Measurements from ENCODE around the gene SHB. TPM values are rescaled to one million over a fixed set of nuclear protein-coding genes. Genes with fewer than 3 reads are reported as not detected.

SHB gene
- total RNA-seq, 1 experiment from 2014 or later, result 20.7 TPM

DNA sequence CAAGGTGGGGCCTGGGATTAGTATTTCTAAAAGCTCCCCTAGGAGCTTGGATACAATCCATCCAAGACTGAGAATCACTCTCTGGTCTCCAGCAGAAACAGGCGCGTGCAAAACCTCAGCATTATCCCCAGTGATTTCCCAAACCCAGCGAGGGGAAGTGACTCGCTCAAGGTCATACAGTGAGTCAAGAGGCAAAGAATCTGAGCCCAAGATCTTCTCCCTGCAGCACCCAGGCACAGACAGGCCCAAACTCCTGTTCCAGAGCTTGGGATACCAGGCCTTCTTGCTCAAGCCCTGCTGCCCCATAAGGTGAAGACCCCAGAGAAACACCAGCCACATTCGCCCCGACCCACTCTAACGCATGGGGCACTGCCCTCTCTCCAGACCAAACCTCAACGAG lies 33.2 kb downstream of the SHB start:
- DNase-seq (ENCODE audit: low spot score), result peak; percentile 75
- ChIA-PET POLR2A (ENCODE audit: low non-redundant PET) (no interaction called here), CTCF (no interaction called here)
- intact Hi-C loops (cut with micrococcal nuclease; ENCODE audit: unreplicated experiment), result no loop called here
- Histone ChIP-seq H3K36me3 (ENCODE audit: insufficient read depth, low read length, poor library complexity, severe bottlenecking) (no peaks in the 10 kb centered on the region), H3K27ac (ENCODE audit: low read depth, low read length, poor library complexity, severe bottlenecking) (peak overlapping the region; percentile 49), H3K27me3 (replicated peaks; ENCODE audit: insufficient read depth, low read depth, low read length, poor library complexity) (no peaks in the 10 kb centered on the region), H3K4me1 (ENCODE audit: insufficient read depth, low read length, poor library complexity, severe bottlenecking) (peaks cover 53% of the 10 kb centered on the region), H3K9me3 (ENCODE audit: low read depth, low read length, poor library complexity, severe bottlenecking) (no peaks in the 10 kb centered on the region), H3K4me3 (ENCODE audit: low read depth, low read length, poor library complexity, severe bottlenecking) (no peak overlapping the region)
- BruUV-seq (replicated peaks), result no TSS peak
- TF ChIP-seq, protein P1, sequence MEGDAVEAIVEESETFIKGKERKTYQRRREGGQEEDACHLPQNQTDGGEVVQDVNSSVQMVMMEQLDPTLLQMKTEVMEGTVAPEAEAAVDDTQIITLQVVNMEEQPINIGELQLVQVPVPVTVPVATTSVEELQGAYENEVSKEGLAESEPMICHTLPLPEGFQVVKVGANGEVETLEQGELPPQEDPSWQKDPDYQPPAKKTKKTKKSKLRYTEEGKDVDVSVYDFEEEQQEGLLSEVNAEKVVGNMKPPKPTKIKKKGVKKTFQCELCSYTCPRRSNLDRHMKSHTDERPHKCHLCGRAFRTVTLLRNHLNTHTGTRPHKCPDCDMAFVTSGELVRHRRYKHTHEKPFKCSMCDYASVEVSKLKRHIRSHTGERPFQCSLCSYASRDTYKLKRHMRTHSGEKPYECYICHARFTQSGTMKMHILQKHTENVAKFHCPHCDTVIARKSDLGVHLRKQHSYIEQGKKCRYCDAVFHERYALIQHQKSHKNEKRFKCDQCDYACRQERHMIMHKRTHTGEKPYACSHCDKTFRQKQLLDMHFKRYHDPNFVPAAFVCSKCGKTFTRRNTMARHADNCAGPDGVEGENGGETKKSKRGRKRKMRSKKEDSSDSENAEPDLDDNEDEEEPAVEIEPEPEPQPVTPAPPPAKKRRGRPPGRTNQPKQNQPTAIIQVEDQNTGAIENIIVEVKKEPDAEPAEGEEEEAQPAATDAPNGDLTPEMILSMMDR (conservative IDR thresholded peaks at IDR 0.05; ENCODE audit: low read depth, low read length), result no peak
- TF ChIP-seq EZH2 (IDR thresholded peaks at IDR 0.05; ENCODE audit: borderline replicate concordance, low read depth, low read length, poor library complexity, severe bottlenecking), result no peak

DNA sequence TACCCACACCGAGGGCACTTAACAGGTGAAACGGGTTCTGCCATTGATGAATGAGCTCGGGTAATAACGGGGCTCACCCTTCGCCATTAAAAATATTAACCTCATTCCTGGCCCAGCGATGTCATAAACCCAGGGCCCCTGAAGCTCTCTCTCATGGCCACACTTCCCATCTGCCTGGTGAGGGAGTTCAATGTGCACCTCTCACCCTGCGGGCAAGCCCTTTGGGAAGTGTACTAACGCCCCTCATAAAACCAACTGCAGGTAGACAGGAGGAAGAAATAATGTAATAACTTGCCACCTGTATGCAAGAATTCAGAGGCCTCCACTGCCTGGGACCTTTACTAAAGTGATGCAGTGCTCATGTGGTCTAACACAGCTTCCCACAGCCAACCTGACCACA lies 35.1 kb downstream of the SHB start:
- Histone ChIP-seq H3K4me3 (ENCODE audit: low read depth, low read length, poor library complexity, severe bottlenecking) (no peak overlapping the region), H3K27me3 (replicated peaks; ENCODE audit: insufficient read depth, low read depth, low read length, poor library complexity) (no peaks in the 10 kb centered on the region), H3K9me3 (ENCODE audit: low read depth, low read length, poor library complexity, severe bottlenecking) (no peaks in the 10 kb centered on the region), H3K4me1 (ENCODE audit: insufficient read depth, low read length, poor library complexity, severe bottlenecking) (peaks cover 43% of the 10 kb centered on the region), H3K27ac (ENCODE audit: low read depth, low read length, poor library complexity, severe bottlenecking) (no peak overlapping the region), H3K36me3 (ENCODE audit: insufficient read depth, low read length, poor library complexity, severe bottlenecking) (no peaks in the 10 kb centered on the region)
- intact Hi-C loops (cut with micrococcal nuclease; ENCODE audit: unreplicated experiment), result no loop called here
- DNase-seq (ENCODE audit: low spot score), result no peak
- BruUV-seq (replicated peaks), result no TSS peak
- TF ChIP-seq, protein P1 (conservative IDR thresholded peaks at IDR 0.05; ENCODE audit: low read depth, low read length), result no peak
- no peak for TF ChIP-seq EZH2 (IDR thresholded peaks at IDR 0.05; ENCODE audit: borderline replicate concordance, low read depth, low read length, poor library complexity, severe bottlenecking)
- POLR2A ChIA-PET (ENCODE audit: low non-redundant PET), result no interaction called here
- CTCF ChIA-PET, result no interaction called here

DNA sequence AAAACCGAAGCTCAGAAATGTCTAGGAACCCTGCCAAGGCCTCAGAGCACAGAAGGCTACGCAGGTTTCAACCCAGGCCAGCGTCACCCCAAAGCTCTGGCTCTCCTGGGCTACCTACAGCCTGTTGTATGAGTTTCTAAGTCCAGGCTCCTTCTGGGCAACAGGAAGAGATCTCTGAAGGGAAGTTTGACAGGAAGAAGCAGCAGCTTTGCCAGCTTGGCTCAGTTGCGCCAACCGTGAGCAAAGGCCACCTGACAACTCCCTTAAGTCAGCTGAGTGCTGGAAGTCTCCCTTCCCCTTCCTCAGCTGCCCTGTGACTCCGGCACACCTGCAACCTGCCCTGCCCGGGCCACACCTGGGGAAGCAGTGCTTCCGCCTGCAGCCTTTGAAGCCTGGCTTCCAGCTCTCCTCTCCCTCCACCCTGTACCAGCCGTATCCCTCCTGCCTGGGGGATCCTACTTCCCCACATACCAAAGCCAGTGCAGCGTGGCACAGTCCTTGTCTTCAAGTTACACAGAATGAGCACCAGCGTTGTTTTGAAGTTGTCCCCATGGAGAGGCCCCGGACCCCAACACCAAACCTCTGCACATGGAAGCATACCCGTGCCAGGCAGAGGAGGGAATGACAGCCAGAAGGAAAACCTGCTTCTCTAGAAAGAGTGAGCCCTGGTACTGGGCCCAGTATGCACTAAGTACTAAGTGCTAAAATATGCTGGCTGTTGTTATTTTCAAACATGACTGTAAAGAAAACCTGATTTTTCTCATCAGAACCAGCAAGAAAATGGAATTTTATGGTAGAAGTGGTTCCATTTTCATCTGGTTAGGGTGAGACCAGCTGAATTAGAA lies 36.5 kb downstream of the SHB start:
- Histone ChIP-seq H3K4me3 (ENCODE audit: low read depth, low read length, poor library complexity, severe bottlenecking) (no peak overlapping the region), H3K4me1 (ENCODE audit: insufficient read depth, low read length, poor library complexity, severe bottlenecking) (peaks cover 37% of the 10 kb centered on the region), H3K36me3 (ENCODE audit: insufficient read depth, low read length, poor library complexity, severe bottlenecking) (no peaks in the 10 kb centered on the region), H3K9me3 (ENCODE audit: low read depth, low read length, poor library complexity, severe bottlenecking) (no peaks in the 10 kb centered on the region), H3K27ac (ENCODE audit: low read depth, low read length, poor library complexity, severe bottlenecking) (no peak overlapping the region), H3K27me3 (replicated peaks; ENCODE audit: insufficient read depth, low read depth, low read length, poor library complexity) (no peaks in the 10 kb centered on the region)
- ChIA-PET CTCF (no interaction called here), POLR2A (ENCODE audit: low non-redundant PET) (no interaction called here)
- intact Hi-C loops (cut with micrococcal nuclease; ENCODE audit: unreplicated experiment), result no loop called here
- TF ChIP-seq, protein P1 (conservative IDR thresholded peaks at IDR 0.05; ENCODE audit: low read depth, low read length), result no peak
- no peak for TF ChIP-seq EZH2 (IDR thresholded peaks at IDR 0.05; ENCODE audit: borderline replicate concordance, low read depth, low read length, poor library complexity, severe bottlenecking)
- no TSS peak for BruUV-seq (replicated peaks)
- no peak for DNase-seq (ENCODE audit: low spot score)

Data from A673 (cell line).